ENCODE measurements around the gene MRPL30. TPM values are rescaled to one million over a fixed set of nuclear protein-coding genes. Genes with fewer than 3 reads are reported as not detected.

The MRPL30 gene
- polyA plus RNA-seq, 1 of the 3 experiments (the other 2 are of a cell fraction): 14.9 TPM

DNA sequence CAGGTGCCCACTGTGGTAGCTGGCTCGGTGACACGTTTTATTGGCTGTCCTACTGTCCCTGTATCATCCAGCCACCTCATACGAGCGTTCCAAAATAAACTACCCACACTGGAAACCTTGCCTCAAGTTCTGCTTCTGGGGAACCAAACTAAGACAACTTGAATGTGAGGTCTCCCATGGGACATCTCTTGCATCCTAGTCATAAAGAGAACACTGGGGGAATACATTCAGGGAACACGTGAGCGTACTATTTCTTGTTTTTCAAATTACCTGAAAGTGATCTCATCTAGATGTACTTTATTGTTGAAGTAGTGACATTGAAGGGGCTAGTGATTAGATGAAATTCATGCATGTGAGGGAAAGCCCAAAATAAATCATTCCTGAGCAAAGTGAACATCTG, 59.4 kb downstream of the MRPL30 start:
- 76% methylated on average over 6 of the region's 6 CpGs for WGBS (ENCODE audit: low lambda C conversion rate)
- Histone ChIP-seq H3K4me3 (ENCODE audit: low read depth in 2 of 2, low read length in 1 of 2) (no peak overlapping the region), H3F3A (replicated peaks; ENCODE audit: insufficient read depth) (no peaks in the 10 kb centered on the region), H3K27me3 (ENCODE audit: insufficient read depth) (no peaks in the 10 kb centered on the region), H2AFZ (ENCODE audit: low read depth) (no peak overlapping the region), H3K79me2 (ENCODE audit: insufficient read depth) (no peaks in the 10 kb centered on the region), H4K20me1 (ENCODE audit: insufficient read depth) (no peaks in the 10 kb centered on the region), H3K27ac (ENCODE audit: low read depth in 2 of 2, low read length in 1 of 2) (no peak overlapping the region), H3K4me1 (ENCODE audit: control insufficient read depth in 1 of 2, insufficient read depth in 2 of 2, low read depth in 1 of 2, low read length in 1 of 2) (no peaks in the 10 kb centered on the region), H3K4me2 (no peak overlapping the region), H3K9me2 (no peaks in the 10 kb centered on the region), H3K9ac (no peak overlapping the region), H3K9me3 (no peaks in the 10 kb centered on the region), H3K36me3 (replicated peaks in 1 of 2; ENCODE audit: control insufficient read depth in 1 of 2, insufficient read depth in 2 of 2, low read length in 1 of 2) (no peaks in the 10 kb centered on the region)
- no peak for TF ChIP-seq FOXM1 (IDR thresholded peaks at IDR 0.05; ENCODE audit: low read depth)
- no peak for TF ChIP-seq ELF1 (IDR thresholded peaks at IDR 0.05)
- no peak for TF ChIP-seq JUND (IDR thresholded peaks at IDR 0.05)
- no peak for TF ChIP-seq FOSL2 (IDR thresholded peaks at IDR 0.05; ENCODE audit: borderline replicate concordance, low read depth)
- TF ChIP-seq POLR2AphosphoS5 (IDR thresholded peaks at IDR 0.05; ENCODE audit: low read depth, low read length): no peak
- no peak for TF ChIP-seq NFIC (IDR thresholded peaks at IDR 0.05; ENCODE audit: borderline replicate concordance)
- no peak for TF ChIP-seq NRF1 (IDR thresholded peaks at IDR 0.05; ENCODE audit: low read depth, low read length)
- TF ChIP-seq TAF1 (IDR thresholded peaks at IDR 0.05; ENCODE audit: borderline replicate concordance, low read depth, low read length): no peak
- TF ChIP-seq, protein P1, sequence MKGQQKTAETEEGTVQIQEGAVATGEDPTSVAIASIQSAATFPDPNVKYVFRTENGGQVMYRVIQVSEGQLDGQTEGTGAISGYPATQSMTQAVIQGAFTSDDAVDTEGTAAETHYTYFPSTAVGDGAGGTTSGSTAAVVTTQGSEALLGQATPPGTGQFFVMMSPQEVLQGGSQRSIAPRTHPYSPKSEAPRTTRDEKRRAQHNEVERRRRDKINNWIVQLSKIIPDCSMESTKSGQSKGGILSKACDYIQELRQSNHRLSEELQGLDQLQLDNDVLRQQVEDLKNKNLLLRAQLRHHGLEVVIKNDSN (IDR thresholded peaks at IDR 0.05; ENCODE audit: borderline replicate concordance, low read depth): no peak
- TF ChIP-seq FOXJ3 (CRISPR knock-in tag; IDR thresholded peaks at IDR 0.05): no peak
- no peak for TF ChIP-seq RXRA (IDR thresholded peaks at IDR 0.05; ENCODE audit: borderline replicate concordance, low read depth)
- TF ChIP-seq EP300 (IDR thresholded peaks at IDR 0.05; ENCODE audit: borderline replicate concordance in 1 of 2, low read depth in 1 of 2, low read length in 1 of 2): no peak
- TF ChIP-seq MXI1 (IDR thresholded peaks at IDR 0.05; ENCODE audit: low read depth, low read length): no peak
- no peak for TF ChIP-seq EZH2phosphoT487 (IDR thresholded peaks at IDR 0.05; ENCODE audit: borderline replicate concordance, low read depth)
- TF ChIP-seq, protein P2, sequence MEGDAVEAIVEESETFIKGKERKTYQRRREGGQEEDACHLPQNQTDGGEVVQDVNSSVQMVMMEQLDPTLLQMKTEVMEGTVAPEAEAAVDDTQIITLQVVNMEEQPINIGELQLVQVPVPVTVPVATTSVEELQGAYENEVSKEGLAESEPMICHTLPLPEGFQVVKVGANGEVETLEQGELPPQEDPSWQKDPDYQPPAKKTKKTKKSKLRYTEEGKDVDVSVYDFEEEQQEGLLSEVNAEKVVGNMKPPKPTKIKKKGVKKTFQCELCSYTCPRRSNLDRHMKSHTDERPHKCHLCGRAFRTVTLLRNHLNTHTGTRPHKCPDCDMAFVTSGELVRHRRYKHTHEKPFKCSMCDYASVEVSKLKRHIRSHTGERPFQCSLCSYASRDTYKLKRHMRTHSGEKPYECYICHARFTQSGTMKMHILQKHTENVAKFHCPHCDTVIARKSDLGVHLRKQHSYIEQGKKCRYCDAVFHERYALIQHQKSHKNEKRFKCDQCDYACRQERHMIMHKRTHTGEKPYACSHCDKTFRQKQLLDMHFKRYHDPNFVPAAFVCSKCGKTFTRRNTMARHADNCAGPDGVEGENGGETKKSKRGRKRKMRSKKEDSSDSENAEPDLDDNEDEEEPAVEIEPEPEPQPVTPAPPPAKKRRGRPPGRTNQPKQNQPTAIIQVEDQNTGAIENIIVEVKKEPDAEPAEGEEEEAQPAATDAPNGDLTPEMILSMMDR (IDR thresholded peaks at IDR 0.05): no peak
- no peak for TF ChIP-seq GABPA (IDR thresholded peaks at IDR 0.05; ENCODE audit: low read depth)
- CTCF ChIA-PET: no interaction called here
- no peak for DNase-seq
- POLR2A ChIA-PET: no interaction called here

DNA sequence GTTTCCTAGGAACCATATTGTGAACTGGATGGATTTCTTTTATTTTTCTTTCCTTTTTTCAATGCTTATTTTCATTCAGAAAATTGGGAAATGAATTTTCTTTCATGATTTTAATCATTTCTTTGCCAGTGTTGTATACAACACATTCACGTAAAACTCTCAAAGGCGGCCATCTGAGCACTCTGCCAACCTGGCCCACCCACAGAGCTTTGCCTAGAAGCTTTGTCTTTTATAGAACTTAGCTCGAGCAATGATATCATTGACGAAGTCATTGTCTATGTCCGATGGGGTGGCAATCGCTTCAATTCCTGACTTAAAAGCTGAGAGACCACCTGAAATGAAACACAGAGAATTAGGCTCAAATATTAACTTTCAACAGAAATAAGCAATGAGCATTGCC, 61.2 kb downstream of the MRPL30 start:
- WGBS (ENCODE audit: low lambda C conversion rate): 85% methylated on average over 6 of the region's 6 CpGs
- no peak for TF ChIP-seq POLR2AphosphoS5 (IDR thresholded peaks at IDR 0.05; ENCODE audit: low read depth, low read length)
- TF ChIP-seq, protein P3, sequence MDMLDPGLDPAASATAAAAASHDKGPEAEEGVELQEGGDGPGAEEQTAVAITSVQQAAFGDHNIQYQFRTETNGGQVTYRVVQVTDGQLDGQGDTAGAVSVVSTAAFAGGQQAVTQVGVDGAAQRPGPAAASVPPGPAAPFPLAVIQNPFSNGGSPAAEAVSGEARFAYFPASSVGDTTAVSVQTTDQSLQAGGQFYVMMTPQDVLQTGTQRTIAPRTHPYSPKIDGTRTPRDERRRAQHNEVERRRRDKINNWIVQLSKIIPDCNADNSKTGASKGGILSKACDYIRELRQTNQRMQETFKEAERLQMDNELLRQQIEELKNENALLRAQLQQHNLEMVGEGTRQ (IDR thresholded peaks at IDR 0.05; ENCODE audit: borderline replicate concordance, low read depth, low read length): no peak
- TF ChIP-seq, protein P2 (IDR thresholded peaks at IDR 0.05): no peak
- TF ChIP-seq, protein P4, sequence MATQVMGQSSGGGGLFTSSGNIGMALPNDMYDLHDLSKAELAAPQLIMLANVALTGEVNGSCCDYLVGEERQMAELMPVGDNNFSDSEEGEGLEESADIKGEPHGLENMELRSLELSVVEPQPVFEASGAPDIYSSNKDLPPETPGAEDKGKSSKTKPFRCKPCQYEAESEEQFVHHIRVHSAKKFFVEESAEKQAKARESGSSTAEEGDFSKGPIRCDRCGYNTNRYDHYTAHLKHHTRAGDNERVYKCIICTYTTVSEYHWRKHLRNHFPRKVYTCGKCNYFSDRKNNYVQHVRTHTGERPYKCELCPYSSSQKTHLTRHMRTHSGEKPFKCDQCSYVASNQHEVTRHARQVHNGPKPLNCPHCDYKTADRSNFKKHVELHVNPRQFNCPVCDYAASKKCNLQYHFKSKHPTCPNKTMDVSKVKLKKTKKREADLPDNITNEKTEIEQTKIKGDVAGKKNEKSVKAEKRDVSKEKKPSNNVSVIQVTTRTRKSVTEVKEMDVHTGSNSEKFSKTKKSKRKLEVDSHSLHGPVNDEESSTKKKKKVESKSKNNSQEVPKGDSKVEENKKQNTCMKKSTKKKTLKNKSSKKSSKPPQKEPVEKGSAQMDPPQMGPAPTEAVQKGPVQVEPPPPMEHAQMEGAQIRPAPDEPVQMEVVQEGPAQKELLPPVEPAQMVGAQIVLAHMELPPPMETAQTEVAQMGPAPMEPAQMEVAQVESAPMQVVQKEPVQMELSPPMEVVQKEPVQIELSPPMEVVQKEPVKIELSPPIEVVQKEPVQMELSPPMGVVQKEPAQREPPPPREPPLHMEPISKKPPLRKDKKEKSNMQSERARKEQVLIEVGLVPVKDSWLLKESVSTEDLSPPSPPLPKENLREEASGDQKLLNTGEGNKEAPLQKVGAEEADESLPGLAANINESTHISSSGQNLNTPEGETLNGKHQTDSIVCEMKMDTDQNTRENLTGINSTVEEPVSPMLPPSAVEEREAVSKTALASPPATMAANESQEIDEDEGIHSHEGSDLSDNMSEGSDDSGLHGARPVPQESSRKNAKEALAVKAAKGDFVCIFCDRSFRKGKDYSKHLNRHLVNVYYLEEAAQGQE (IDR thresholded peaks at IDR 0.05; ENCODE audit: low read depth, low read length): no peak
- no peak for TF ChIP-seq FOSL2 (IDR thresholded peaks at IDR 0.05; ENCODE audit: borderline replicate concordance, low read depth)
- TF ChIP-seq EP300 (IDR thresholded peaks at IDR 0.05; ENCODE audit: borderline replicate concordance in 1 of 2, low read depth in 1 of 2, low read length in 1 of 2): no peak
- no peak for TF ChIP-seq RXRA (IDR thresholded peaks at IDR 0.05; ENCODE audit: borderline replicate concordance, low read depth)
- TF ChIP-seq NRF1 (IDR thresholded peaks at IDR 0.05; ENCODE audit: low read depth, low read length): no peak
- no peak for TF ChIP-seq YY1 (IDR thresholded peaks at IDR 0.05; ENCODE audit: low read depth)

More for the DNA sequence above, 61.2 kb downstream of the MRPL30 start:
- H3K9ac ChIP-seq: no peak overlapping the region
- no peak overlapping the region for H3K27ac ChIP-seq (ENCODE audit: low read depth in 2 of 2, low read length in 1 of 2)
- H3K36me3 ChIP-seq (replicated peaks in 1 of 2; ENCODE audit: control insufficient read depth in 1 of 2, insufficient read depth in 2 of 2, low read length in 1 of 2): no peaks in the 10 kb centered on the region
- no peaks in the 10 kb centered on the region for H3K79me2 ChIP-seq (ENCODE audit: insufficient read depth)
- no peak overlapping the region for H2AFZ ChIP-seq (ENCODE audit: low read depth)
- H3K4me3 ChIP-seq (ENCODE audit: low read depth in 2 of 2, low read length in 1 of 2): no peak overlapping the region
- H3K9me3 ChIP-seq: no peaks in the 10 kb centered on the region
- no peaks in the 10 kb centered on the region for H3F3A ChIP-seq (replicated peaks; ENCODE audit: insufficient read depth)
- H4K20me1 ChIP-seq (ENCODE audit: insufficient read depth): no peaks in the 10 kb centered on the region
- H3K4me1 ChIP-seq (ENCODE audit: control insufficient read depth in 1 of 2, insufficient read depth in 2 of 2, low read depth in 1 of 2, low read length in 1 of 2): no peaks in the 10 kb centered on the region
- H3K9me2 ChIP-seq: no peaks in the 10 kb centered on the region
- no peak overlapping the region for H3K4me2 ChIP-seq
- ChIA-PET CTCF (no interaction called here), POLR2A (no interaction called here)
- no peaks in the 10 kb centered on the region for H3K27me3 ChIP-seq (ENCODE audit: insufficient read depth)
- DNase-seq: no peak

Data from SK-N-SH (cell line).